ENCODE results near the gene DYTN. TPM values are rescaled to one million over a fixed set of nuclear protein-coding genes. Genes with fewer than 3 reads are reported as not detected.

DYTN gene
- polyA plus RNA-seq, 1 donor = not detected

GRCh38 chr2:206611736-206612135 lies 106.5 kb downstream of the DYTN start:
- DNase-seq (ENCODE audit: low read depth) = no peak

GRCh38 chr2:206611191-206611590 lies 107.0 kb downstream of the DYTN start:
- DNase-seq (ENCODE audit: low read depth) = no peak

- DNase-seq (ENCODE audit: low read depth) = no peak
These were observed 107.7 kb downstream of the DYTN start for GRCh38 chr2:206610451-206610850.

- DNase-seq (ENCODE audit: low read depth) = no peak
These were observed 115.0 kb downstream of the DYTN start for GRCh38 chr2:206603243-206603642.

Other genes starting within 250 kb of the DYTN start
- gene FAM237A, start 75.9 kb downstream of the DYTN start, polyA plus RNA-seq (ENCODE audit: insufficient read length) = not detected
- 0.18 TPM for gene MDH1B, start 46.9 kb upstream of the DYTN start, polyA plus RNA-seq (ENCODE audit: insufficient read length)
- 23.7 TPM for gene FASTKD2, start 47.2 kb upstream of the DYTN start, polyA plus RNA-seq (ENCODE audit: insufficient read length)
- 0.38 TPM for gene CPO, start 221.1 kb upstream of the DYTN start, polyA plus RNA-seq (ENCODE audit: insufficient read length)